ENCODE results near the gene COPS4. TPM values are rescaled to one million over a fixed set of nuclear protein-coding genes. Genes with fewer than 3 reads are reported as not detected.

COPS4 gene
- total RNA-seq, 1 experiment from 2014 or later: 28.6 TPM

DNA sequence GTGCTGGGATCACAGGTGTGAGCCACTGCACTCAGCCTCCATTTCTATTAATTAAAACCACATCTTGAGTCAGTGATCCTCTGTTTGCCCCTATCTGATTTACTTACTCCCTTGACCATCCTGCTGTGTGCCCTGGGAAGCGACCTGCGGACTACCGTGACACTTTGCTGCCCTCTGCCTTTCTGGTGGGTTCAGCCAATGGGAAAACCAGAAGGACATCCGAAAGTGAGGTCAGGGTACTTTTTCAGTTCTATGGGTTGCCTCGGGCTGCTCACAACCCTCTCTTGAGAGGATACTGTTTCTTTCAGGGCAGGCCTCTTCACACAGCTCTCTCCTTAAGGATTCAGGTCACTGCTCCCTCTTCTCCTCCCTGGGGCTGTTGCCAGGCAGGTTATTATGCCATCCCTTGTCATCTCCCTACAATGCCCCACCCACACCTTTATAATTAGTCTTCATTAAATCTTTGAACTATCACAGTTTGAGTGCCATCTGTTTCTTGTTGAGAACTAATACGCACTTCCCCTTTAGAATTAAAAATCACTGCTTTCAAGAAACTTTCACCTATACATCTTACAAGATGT is 58.2 kb downstream of the COPS4 start:
- Histone ChIP-seq H3K4me3 (replicated peaks in 1 of 2; ENCODE audit: low read depth in 1 of 2, low read length in 2 of 2) (no peak overlapping the region), H4K20me1 (ENCODE audit: insufficient read depth) (no peaks in the 10 kb centered on the region), H3K27me3 (ENCODE audit: insufficient read depth, low read length) (no peaks in the 10 kb centered on the region), H3K9me3 (ENCODE audit: control insufficient read depth in 1 of 2, insufficient read depth in 1 of 2, low read depth in 1 of 2, low read length in 2 of 2) (no peaks in the 10 kb centered on the region), H3K4me2 (ENCODE audit: low read length) (no peak overlapping the region), H3K27ac (ENCODE audit: low read depth, low read length) (no peak overlapping the region), H3K36me3 (ENCODE audit: control insufficient read depth in 1 of 2, insufficient read depth in 2 of 2, low read length in 2 of 2) (no peaks in the 10 kb centered on the region), H3K9me2 (ENCODE audit: insufficient read depth) (no peaks in the 10 kb centered on the region), H3K79me2 (ENCODE audit: insufficient read depth, low read length) (no peaks in the 10 kb centered on the region), H2AFZ (ENCODE audit: low read depth, low read length, poor library complexity, severe bottlenecking) (no peak overlapping the region), H3K4me1 (ENCODE audit: control insufficient read depth in 1 of 2, insufficient read depth in 2 of 2, low read length in 2 of 2) (no peaks in the 10 kb centered on the region), H3K9ac (ENCODE audit: low read length) (no peak overlapping the region)
- TF ChIP-seq RAD21 (IDR thresholded peaks at IDR 0.05; ENCODE audit: low read depth) (peak; percentile 16; the same call in 1 of the 2 replicates), POLR2A (IDR thresholded peaks at IDR 0.05; ENCODE audit: borderline replicate concordance, extremely low read depth, insufficient read depth, insufficient read length) (no peak), EZH2 (IDR thresholded peaks at IDR 0.05) (no peak), ZFX (IDR thresholded peaks at IDR 0.05) (no peak), MAX (IDR thresholded peaks at IDR 0.05) (no peak), EZH2phosphoT487 (IDR thresholded peaks at IDR 0.05; ENCODE audit: borderline replicate concordance) (no peak), POLR2AphosphoS5 (IDR thresholded peaks at IDR 0.05; ENCODE audit: low read depth, low read length) (no peak)
- DNase-seq (ENCODE audit: low read depth, low spot score) (no peak), ATAC-seq (no peak)
- no TSS peak for BruUV-seq (replicated peaks)
- intact Hi-C loops (cut with micrococcal nuclease): no loop called here
- ChIA-PET POLR2A (no interaction called here), RAD21 (ENCODE audit: low non-redundant PET in 1 of 2, low total read pairs in 2 of 2, uncharacterized antibody in 2 of 2, unreplicated experiment in 2 of 2) (no interaction called here), CTCF (interaction anchor here (1.0 to 1.1 kb wide), 2 partner anchors 19 to 160 kb away, joined by 3 read pairs; no protein-coding TSS in a partner anchor)

- H3K27ac ChIP-seq (ENCODE audit: low read depth, low read length): no peak overlapping the region
These were observed 61.4 kb downstream of the COPS4 start for GRCh38 chr4:83096397-83096796.

More at GRCh38 chr4:83096397-83096796, 61.4 kb downstream of the COPS4 start:
- no peaks in the 10 kb centered on the region for H3K4me1 ChIP-seq (ENCODE audit: control insufficient read depth in 1 of 2, insufficient read depth in 2 of 2, low read length in 2 of 2)
- RAD21 ChIA-PET (ENCODE audit: low non-redundant PET in 1 of 2, low total read pairs in 2 of 2, uncharacterized antibody in 2 of 2, unreplicated experiment in 2 of 2): no interaction called here
- H3K9me3 ChIP-seq (ENCODE audit: control insufficient read depth in 1 of 2, insufficient read depth in 1 of 2, low read depth in 1 of 2, low read length in 2 of 2): no peaks in the 10 kb centered on the region
- CTCF ChIA-PET: interaction anchor here (1.1 to 1.2 kb wide), 2 partner anchors 14 to 22 kb away, joined by 3 read pairs; no protein-coding TSS in a partner anchor
- no peaks in the 10 kb centered on the region for H3K79me2 ChIP-seq (ENCODE audit: insufficient read depth, low read length)
- POLR2A ChIA-PET: no interaction called here
- no peak overlapping the region for H3K4me2 ChIP-seq (ENCODE audit: low read length)
- ATAC-seq (no peak), DNase-seq (ENCODE audit: low read depth, low spot score) (no peak)
- no peak overlapping the region for H3K9ac ChIP-seq (ENCODE audit: low read length)
- TF ChIP-seq ATF3 (IDR thresholded peaks at IDR 0.05) (no peak), EZH2 (IDR thresholded peaks at IDR 0.05) (no peak), SIN3A (IDR thresholded peaks at IDR 0.05; ENCODE audit: low read depth) (no peak), REST (IDR thresholded peaks at IDR 0.05; ENCODE audit: low read depth) (no peak), CBX3 (IDR thresholded peaks at IDR 0.05; ENCODE audit: low read depth) (no peak), POLR2AphosphoS5 (IDR thresholded peaks at IDR 0.05; ENCODE audit: low read depth, low read length) (no peak)
- no TSS peak for BruUV-seq (replicated peaks)
- H2AFZ ChIP-seq (ENCODE audit: low read depth, low read length, poor library complexity, severe bottlenecking): no peak overlapping the region
- H4K20me1 ChIP-seq (ENCODE audit: insufficient read depth): no peaks in the 10 kb centered on the region
- H3K27me3 ChIP-seq (ENCODE audit: insufficient read depth, low read length): no peaks in the 10 kb centered on the region
- H3K36me3 ChIP-seq (ENCODE audit: control insufficient read depth in 1 of 2, insufficient read depth in 2 of 2, low read length in 2 of 2): no peaks in the 10 kb centered on the region
- intact Hi-C loops (cut with micrococcal nuclease): no loop called here
- H3K4me3 ChIP-seq (replicated peaks in 1 of 2; ENCODE audit: low read depth in 1 of 2, low read length in 2 of 2): no peak overlapping the region
- H3K9me2 ChIP-seq (ENCODE audit: insufficient read depth): no peaks in the 10 kb centered on the region
